Right lobe of liver (tissue), 6 donors: ENCODE measurements around the gene PC. TPM values are rescaled to one million over a fixed set of nuclear protein-coding genes. Genes with fewer than 3 reads are reported as not detected.
"Not testable (repeated sequence)": the region's sequence is repeated elsewhere in the genome, so short reads cannot be mapped to it uniquely, and the experiment has no call there.

Experiments
- ATAC-seq, 4 donors: fragments of 200-7000 bp; cut with Tn5 transposase; one replicate each; pipeline ENCODE4 v1.9.1; 2020; ENCODE audit warnings: mild to moderate bottlenecking in 4 of 4, moderate library complexity in 4 of 4
- DNase-seq, 3 donors: peaks; one replicate each; pipeline ENCODE4 v3.0.0-alpha.2; 2020
- H3K27ac ChIP-seq, 3 donors: fragments of 200-600 bp; one replicate each; pipeline ENCODE4 v1.8.0; 2022
- H3K27me3 ChIP-seq, 2 donors: fragments of 200-600 bp; one replicate each; pipeline ENCODE4 v1.8.0; 2022
- H3K36me3 ChIP-seq, 4 donors: fragments of 200-600 bp; sonication (generic) in 1 of 4; one replicate each; pipeline versions ENCODE4 v1.5.1 to v1.8.0; 2017 to 2022; ENCODE audit warnings: control low read depth in 1 of 4
- H3K4me1 ChIP-seq, 4 donors: fragments of 200-600 bp; sonication (generic) in 1 of 4; one replicate each; pipeline versions ENCODE4 v1.5.1 to v1.8.0; 2017 to 2022; ENCODE audit warnings: control low read depth in 1 of 4
- H3K4me3 ChIP-seq, 3 donors: fragments of 200-600 bp; one replicate each; pipeline ENCODE4 v1.8.0; 2022
- H3K9me3 ChIP-seq, 4 donors: fragments of 200-600 bp; sonication (generic) in 1 of 4; one replicate each; pipeline versions ENCODE4 v1.5.1 to v1.8.0; 2017 to 2022; ENCODE audit warnings: control low read depth in 1 of 4
- CTCF ChIP-seq, 4 donors: fragments of 200-600 bp in 3 of 4; fragments of 450-650 bp in 1 of 4; IDR thresholded peaks; one replicate each; pipeline versions ENCODE4 v1.5.1 to v1.8.0; 2016 to 2022; ENCODE audit warnings: antibody characterized with exemption in 4 of 4, mild to moderate bottlenecking in 2 of 4
- POLR2A ChIP-seq: fragments of 450-650 bp; IDR thresholded peaks from one replicate; pipeline ENCODE4 v1.6.1; 2017; ENCODE audit warnings: antibody characterized with exemption, mild to moderate bottlenecking
- WGBS: methylation state at CpG from one replicate; pipeline ENCODE4 v1.1.6; 2018; ENCODE audit warnings: low coverage, low lambda C conversion rate; ENCODE audit not compliant: insufficient coverage; ENCODE audit errors: missing lambda C conversion rate; 5-methylcytosine and 5-hydroxymethylcytosine counted together
- intact Hi-C, 2 donors: fragments of 100-400 bp; cut with DNase I; formaldehyde crosslinking; loops; one replicate each; pipeline versions ENCODE4 v1.11.2 to v1.14.1; 2022
- total RNA-seq, 6 experiments: library from RNA; depleted of rRNA in 2 of 6; stranded (reverse); fragments of >200 nt in 2 of 6; fragmentation: NEBNext Ultra II Directional in 3 of 6; extraction: Animal tissue kit (Norgen Biotek cat#: 25700) in 3 of 6; gene quantifications; one replicate each; pipeline versions ENCODE4 v1.1.0 to v1.2.4, GENCODE V29; 2016 to 2023
- donor health status: DM: no; HTN: yes; CAD: no.
- donor health status: DM: no; HTN: no; CAD: no.
- donor health status: DM: no; HTN: no; CAD: no.
- donor health status: DM: no; HTN: yes; CAD: no.
- donor health status: DM: no; HTN: yes; CAD: no.

Gene PC
- total RNA-seq, 6 experiments from 2014 or later = 265 to 457 (median 317) TPM

- 94% methylated on average over 5 of the region's 5 CpGs for WGBS
- Histone ChIP-seq H3K4me3 (no peak overlapping the region), H3K36me3 (no peaks in the 10 kb centered on the region), H3K27me3 (no peaks in the 10 kb centered on the region), H3K27ac (no peak overlapping the region), H3K9me3 (no peaks in the 10 kb centered on the region), H3K4me1 (peaks cover 0 to 33% (median 10%) of the 10 kb centered on the region in 4 donors)
- no peak for TF ChIP-seq CTCF (IDR thresholded peaks at IDR 0.05)
- TF ChIP-seq POLR2A = no peak
- intact Hi-C loops = no loop called here
- DNase-seq = no peak
- no peak for ATAC-seq
Observed at GRCh38 chr11:66962801-66963200, 4.6 kb upstream of the PC start.

- Histone ChIP-seq H3K4me3 (no peak overlapping the region), H3K27ac (no peak overlapping the region), H3K27me3 (no peaks in the 10 kb centered on the region), H3K36me3 (no peaks in the 10 kb centered on the region), H3K4me1 (peaks cover 0 to 33% (median 11%) of the 10 kb centered on the region in 4 donors), H3K9me3 (no peaks in the 10 kb centered on the region)
- ATAC-seq (no peak), DNase-seq (no peak)
- intact Hi-C loops = no loop called here
- WGBS = no CpG with 5 or more reads among the region's 2 CpGs
- no peak for TF ChIP-seq POLR2A
- no peak for TF ChIP-seq CTCF (IDR thresholded peaks at IDR 0.05)
Observed at GRCh38 chr11:66962247-66962646, 4.1 kb upstream of the PC start.

GRCh38 chr11:66961691-66962213, 3.6 kb upstream of the PC start:
- intact Hi-C loops, H3K27ac ChIP-seq, H3K27me3 ChIP-seq, H3K9me3 ChIP-seq, ATAC-seq, H3K4me3 ChIP-seq, DNase-seq, H3K36me3 ChIP-seq: not testable (repeated sequence)
- WGBS = 62% methylated on average over 5 of the region's 5 CpGs
- peaks cover 0 to 33% (median 11%) of the 10 kb centered on the region in 4 donors for H3K4me1 ChIP-seq

- TF ChIP-seq POLR2A (no peak), CTCF (IDR thresholded peaks at IDR 0.05) (no peak)
- no peaks in the 10 kb centered on the region for H3K9me3 ChIP-seq
- H3K27me3 ChIP-seq = no peaks in the 10 kb centered on the region
- no peaks in the 10 kb centered on the region for H3K36me3 ChIP-seq
- peaks cover 0 to 44% (median 20%) of the 10 kb centered on the region in 4 donors for H3K4me1 ChIP-seq
- H3K27ac ChIP-seq = peak overlapping the region in 2 of 3 donors; percentile 60 to 77
- intact Hi-C loops = no loop called here
- no peak for DNase-seq
- ATAC-seq = no peak
- WGBS = 13% methylated on average over 10 of the region's 10 CpGs
- peak overlapping the region in 1 of 3 donors; percentile 30 for H3K4me3 ChIP-seq
Observed at GRCh38 chr11:66958956-66959274, 732 bp upstream of the PC start.

- H3K36me3 ChIP-seq = no peaks in the 10 kb centered on the region
- DNase-seq (no peak), ATAC-seq (peak; percentile 6 to 49 (median 36))
- intact Hi-C loops = no loop called here
- peak overlapping the region; percentile 60 to 74 (median 68) for H3K4me3 ChIP-seq
- WGBS = no CpG with 5 or more reads among the region's 40 CpGs
- peak overlapping the region; percentile 69 to 74 (median 69) for H3K27ac ChIP-seq
- no peaks in the 10 kb centered on the region for H3K27me3 ChIP-seq
- no peaks in the 10 kb centered on the region for H3K9me3 ChIP-seq
- TF ChIP-seq CTCF (IDR thresholded peaks at IDR 0.05) (no peak), POLR2A (no peak)
- peaks cover 0 to 54% (median 23%) of the 10 kb centered on the region in 4 donors for H3K4me1 ChIP-seq
Observed at GRCh38 chr11:66957971-66958231, 282 bp downstream of the PC start.
